ENCODE results near the gene GULP1.

GULP1 gene

DNA sequence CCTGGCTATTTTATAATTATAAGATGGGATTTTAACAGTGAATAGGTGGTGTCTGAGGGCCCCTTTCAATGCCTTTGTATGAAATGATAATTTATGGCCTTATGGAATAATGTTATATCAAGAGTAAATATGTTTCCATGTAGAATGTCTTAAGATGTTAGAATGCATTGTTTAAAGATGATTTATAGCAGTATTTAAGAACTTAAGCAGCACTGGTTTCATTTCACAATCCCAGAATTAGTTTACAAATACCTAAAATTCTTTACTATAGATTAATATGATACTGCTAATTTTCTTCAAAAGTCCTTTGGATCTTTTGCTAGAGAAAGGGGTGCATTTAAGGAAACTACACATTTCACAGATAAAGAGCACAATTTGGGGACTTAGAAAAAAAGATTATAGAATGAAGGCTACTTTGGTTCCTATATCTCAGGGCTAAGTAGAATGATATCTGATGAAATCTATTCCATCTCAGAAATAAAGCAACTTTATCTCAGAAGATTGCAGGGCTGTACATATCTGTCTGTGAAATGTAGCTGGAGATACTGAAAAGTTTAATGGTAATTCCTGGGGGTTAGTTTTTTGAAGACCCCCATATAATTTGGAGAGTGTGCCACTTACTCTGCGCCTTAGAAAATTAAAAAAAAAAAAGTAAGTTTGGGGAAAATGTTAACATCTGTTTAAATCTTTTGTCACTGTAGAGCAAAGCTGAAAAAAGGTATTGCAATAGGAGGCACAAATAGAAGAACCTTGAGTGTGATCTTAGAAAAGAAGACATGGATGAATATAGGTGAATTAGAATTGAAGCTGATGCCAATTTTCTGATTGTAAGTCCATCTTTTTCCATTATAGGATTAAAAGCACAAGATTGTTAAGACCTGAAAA is 123.4 kb downstream of the GULP1 start:
- no peak for DNase-seq (ENCODE audit: extremely low read depth in 1 of 2, low read depth in 1 of 2)

GRCh38 chr2:188415754-188416083 is 124.0 kb downstream of the GULP1 start:
- DNase-seq (ENCODE audit: extremely low read depth in 1 of 2, low read depth in 1 of 2): no peak

DNA sequence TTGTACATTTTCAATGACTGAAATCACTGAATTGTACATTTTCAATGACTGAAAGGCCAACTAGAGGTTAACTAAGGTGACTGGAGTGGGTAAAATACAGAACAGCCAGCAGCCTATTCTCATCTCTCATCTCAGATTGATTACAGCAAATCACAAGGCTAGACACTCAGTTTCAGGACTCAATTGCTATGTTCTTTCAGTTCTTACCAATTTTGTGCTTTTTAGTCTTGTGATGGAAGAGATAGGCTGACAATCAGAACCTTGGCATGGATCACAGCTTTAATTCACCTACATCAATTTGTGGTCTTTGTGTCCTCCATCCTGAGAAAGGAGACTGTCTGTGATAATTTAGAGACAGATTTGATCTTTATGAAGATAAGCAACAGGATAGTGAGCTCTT is 124.7 kb downstream of the GULP1 start:
- no peak for DNase-seq (ENCODE audit: extremely low read depth in 1 of 2, low read depth in 1 of 2)

DNA sequence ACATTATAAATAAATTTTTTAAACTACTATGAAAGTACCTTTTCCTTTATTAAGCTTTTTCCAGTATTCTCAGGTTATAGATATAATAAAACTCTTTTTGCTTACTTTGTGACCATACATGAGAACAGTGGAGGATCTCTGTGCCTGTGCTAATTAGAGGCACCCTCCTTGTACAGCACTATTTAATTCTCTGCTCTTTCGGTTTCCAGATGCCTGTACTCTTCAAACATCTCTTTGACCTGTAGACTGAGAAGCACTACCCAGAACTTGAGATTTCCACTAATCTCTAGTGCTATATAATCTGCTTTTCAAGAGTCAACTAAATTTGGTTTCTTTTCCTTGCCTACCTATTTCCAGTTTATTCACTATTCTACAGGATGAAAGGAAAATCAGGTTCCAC is 131.1 kb downstream of the GULP1 start:
- no peak for DNase-seq (ENCODE audit: extremely low read depth in 1 of 2, low read depth in 1 of 2)

GRCh38 chr2:188425266-188425665 is 133.6 kb downstream of the GULP1 start:
- no peak for DNase-seq (ENCODE audit: extremely low read depth in 1 of 2, low read depth in 1 of 2)

DNA sequence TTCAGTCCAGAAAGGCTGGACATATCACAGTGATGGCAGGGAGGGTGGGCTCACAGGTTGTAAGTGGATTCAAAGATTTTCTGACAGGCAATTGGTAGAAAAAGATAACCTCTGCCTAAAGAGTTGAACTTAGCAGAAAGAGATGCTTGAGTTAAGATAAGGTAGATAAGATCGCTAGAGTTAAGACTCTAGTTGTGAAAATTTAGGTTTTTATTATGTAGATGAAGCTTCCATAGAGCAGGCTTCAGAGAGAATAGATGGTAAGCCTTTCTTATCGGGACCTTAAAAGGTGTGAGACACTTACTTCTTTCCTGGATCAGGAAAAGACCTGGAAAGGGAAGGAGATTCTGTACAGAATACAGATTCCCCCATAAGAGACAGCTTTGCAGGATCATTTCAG is 134.4 kb downstream of the GULP1 start:
- DNase-seq (ENCODE audit: extremely low read depth in 1 of 2, low read depth in 1 of 2): no peak

DNA sequence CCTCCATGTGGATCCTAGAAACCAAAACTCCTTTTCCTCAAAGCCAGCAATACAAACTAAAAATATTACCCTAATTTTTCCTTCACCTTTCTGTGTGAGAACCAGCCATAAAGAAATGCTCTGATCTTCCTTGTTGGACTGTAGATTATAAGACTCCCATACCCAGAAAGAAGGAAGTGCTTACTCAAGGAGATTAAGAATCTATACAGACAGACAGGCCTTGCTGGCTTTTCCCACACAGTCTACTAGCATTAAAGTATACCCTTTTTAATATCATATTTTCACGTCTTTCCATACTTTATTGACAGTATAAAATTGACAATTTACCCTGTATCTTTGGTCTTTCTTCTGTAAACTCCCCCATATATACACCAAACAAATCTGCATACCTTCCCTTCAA is 139.0 kb downstream of the GULP1 start:
- DNase-seq (ENCODE audit: extremely low read depth in 1 of 2, low read depth in 1 of 2): no peak

GRCh38 chr2:188434018-188434417 is 142.3 kb downstream of the GULP1 start:
- no peak for DNase-seq (ENCODE audit: extremely low read depth in 1 of 2, low read depth in 1 of 2)

- DNase-seq (ENCODE audit: extremely low read depth in 1 of 2, low read depth in 1 of 2): no peak
These were observed 143.4 kb downstream of the GULP1 start for GRCh38 chr2:188435115-188435514.

- DNase-seq (ENCODE audit: extremely low read depth in 1 of 2, low read depth in 1 of 2): no peak
These were observed 145.9 kb downstream of the GULP1 start for GRCh38 chr2:188437537-188437936.

- no peak for DNase-seq (ENCODE audit: extremely low read depth in 1 of 2, low read depth in 1 of 2)
These were observed 148.3 kb downstream of the GULP1 start for GRCh38 chr2:188439986-188440385.

DNA sequence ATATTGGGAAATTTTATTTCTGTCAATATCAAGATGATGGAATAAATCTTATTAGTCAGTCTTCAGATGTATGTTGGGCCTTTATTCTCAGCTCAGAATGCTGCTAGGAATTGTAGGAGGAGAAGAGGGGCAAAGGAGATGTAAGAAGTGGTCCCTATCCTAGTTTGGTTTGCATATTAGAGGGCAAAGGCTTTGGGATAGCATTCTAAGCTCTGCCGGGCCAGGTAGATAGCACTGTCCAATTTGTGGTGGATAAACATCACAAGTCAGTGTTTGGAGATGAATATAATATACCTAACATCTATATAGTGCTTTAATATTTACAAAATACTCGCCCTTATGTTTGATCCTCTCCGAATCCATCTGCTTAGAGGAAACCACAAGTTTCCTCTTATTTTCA is 149.2 kb downstream of the GULP1 start:
- DNase-seq (ENCODE audit: extremely low read depth in 1 of 2, low read depth in 1 of 2): no peak

- DNase-seq (ENCODE audit: extremely low read depth in 1 of 2, low read depth in 1 of 2): no peak
These were observed 149.7 kb downstream of the GULP1 start for GRCh38 chr2:188441288-188441947.

DNA sequence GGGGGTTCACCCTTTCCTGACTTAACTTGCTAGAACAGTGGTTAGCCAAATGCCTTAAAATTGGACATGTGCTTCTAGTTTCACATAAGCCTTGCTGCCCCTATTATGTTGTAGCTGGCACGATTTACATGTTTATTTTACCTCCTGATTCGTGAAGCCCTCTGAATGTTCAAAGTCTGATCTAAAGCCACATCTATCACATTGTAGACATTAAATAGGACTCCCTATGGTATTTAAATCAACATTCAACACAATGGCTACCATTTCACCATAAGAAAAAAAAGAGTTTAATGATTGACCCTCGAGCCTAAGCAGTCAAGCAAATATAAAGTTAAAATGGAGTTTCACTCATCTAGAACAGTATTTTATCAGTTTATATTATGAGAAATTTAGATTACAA is 151.5 kb downstream of the GULP1 start:
- no peak for DNase-seq (ENCODE audit: extremely low read depth in 1 of 2, low read depth in 1 of 2)

DNA sequence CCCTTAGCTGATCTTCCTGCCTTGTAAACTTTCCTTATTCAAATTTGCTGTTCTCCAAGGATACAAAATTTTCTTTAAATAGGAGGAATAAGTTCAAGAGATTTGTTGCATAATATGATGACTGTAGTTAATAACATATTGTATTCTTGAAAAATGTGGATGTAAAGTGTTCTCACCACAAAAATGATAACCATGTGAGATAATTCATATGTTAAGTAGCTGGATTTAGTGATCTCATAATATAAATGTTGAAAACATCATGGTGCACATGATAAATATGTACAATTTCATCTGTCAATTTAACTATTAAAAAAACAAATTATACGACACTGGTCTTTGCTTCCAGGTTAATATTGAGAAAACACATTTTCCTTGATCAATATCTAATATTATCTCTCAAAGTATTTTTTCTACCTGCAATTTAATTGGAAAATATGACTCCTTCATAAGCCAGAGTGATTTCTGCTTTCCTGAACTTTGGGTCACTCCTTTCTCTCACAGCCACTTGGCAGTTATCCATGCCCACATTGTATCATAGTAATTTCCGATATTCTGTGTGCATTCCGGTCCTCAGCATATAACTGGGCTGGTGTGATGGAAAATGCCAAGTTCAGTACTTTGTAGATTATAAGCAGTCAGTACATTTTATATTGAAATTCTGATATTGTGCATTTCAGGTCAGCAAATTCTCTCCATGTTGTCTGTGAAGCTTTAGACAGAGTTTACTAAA is 152.6 kb downstream of the GULP1 start:
- no peak for DNase-seq (ENCODE audit: extremely low read depth in 1 of 2, low read depth in 1 of 2)

- DNase-seq (ENCODE audit: extremely low read depth in 1 of 2, low read depth in 1 of 2): no peak
These were observed 157.9 kb downstream of the GULP1 start for GRCh38 chr2:188449561-188449960.

GRCh38 chr2:188449971-188450370 is 158.3 kb downstream of the GULP1 start:
- DNase-seq (ENCODE audit: extremely low read depth in 1 of 2, low read depth in 1 of 2): no peak

DNA sequence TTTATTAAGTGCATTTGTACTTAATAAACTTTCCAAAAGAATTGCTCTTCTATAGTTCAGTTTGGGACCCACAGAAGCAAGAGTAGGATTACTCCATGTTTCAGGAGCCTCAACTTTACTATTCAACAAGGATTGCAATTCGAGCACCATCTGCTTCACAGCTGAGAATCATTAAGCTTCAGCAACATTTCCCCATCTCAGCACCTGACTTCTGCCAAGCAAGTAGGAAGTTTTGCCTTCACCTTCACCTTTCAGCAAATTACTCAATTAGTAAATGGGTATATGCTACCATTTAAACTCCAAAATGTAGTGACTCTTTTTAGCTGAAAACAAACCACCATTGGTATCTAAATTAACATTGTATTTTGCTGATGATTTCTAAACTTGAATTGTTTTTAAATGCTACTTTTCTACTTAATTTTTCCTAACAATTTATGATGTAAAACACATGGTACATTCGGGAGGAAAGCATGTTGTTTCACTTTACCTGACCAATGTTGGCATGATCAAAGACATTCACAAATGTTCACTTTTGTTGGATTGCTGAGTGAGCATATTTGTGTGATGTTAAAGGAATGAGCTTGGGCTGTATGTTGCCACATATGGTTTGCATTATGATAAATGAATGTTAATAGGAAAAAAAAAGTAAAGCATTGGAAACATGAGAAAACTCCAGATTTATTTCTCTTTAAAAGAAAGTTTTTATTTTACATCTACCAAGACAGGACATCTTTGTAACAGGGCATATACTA is 159.2 kb downstream of the GULP1 start:
- DNase-seq (ENCODE audit: extremely low read depth in 1 of 2, low read depth in 1 of 2): no peak

DNA sequence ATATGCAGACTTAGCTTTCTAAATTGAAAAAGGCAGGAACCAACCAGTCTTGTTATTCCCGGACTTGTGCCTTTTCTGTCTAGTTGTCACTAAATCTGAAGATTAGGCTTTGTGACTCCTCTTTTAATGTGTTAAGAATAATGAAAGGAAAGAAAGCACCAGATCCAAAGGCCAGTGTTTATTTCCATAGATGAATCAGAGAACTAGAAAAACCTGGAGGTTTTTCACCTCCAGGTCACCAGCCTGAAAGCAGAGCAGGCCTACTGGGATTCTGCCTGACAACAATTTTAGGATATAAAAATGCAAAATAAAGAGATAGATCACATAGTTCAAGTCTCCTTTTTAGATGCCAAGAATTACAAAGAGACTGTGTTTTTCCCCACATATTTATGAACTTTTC is 160.4 kb downstream of the GULP1 start:
- DNase-seq (ENCODE audit: extremely low read depth in 1 of 2, low read depth in 1 of 2): no peak

GRCh38 chr2:188456114-188456909 is 164.6 kb downstream of the GULP1 start:
- no peak for DNase-seq (ENCODE audit: extremely low read depth in 1 of 2, low read depth in 1 of 2)

Measured in stimulated activated CD8-positive, alpha-beta memory T cell treated with anti-CD3 and anti-CD28 coated beads, Interleukin-7, amount 100 ng/mL, for 48 hours (primary cell).